C4-2B (cell line): ENCODE measurements around the gene SATB1.

Experiments
- ZFX ChIP-seq: fragments of 450-650 bp; IDR thresholded peaks from 2 replicates; pipeline ENCODE4 v1.6.1; 2017
- TF ChIP-seq, protein P1 (sequence below): fragments of 450-650 bp; conservative IDR thresholded peaks from 2 replicates; pipeline ENCODE4 v1.5.1; 2017; ENCODE audit warnings: mild to moderate bottlenecking

DNA sequence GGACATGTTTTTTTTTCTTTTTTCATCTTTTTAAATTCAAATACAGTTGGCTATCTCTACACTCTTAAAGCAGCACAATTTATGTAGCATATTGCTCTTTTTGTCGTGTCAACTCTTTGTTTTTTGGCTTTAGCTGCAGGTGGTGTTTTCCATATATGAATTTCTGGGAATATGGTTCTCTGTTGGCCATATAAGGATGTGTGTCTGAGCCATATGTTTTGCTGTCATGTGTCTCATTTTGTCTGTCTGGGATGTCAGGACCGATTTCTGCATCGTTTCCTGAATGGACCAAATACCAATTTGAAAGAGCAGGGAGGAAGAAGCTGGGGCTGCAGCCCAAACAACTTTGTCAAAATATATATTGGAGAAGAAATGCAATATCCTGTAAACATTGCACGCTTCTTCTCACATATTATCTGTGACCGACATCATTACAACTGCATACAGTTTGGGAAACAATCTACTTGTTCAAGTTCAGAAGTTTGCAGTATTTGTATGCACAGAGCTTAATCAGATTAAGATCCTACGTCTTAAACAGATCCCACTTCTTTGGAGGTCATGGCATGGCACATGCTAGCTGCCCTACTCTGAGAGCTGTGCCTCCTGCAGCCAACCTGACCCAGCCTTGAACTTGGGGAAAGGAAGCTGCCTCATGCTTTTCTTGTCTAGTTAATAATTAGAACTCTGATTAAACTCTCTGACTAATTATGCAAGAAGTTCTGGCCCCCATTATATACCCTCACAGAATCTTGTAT lies 4.0 kb upstream of the SATB1 start:
- TF ChIP-seq, protein P1, sequence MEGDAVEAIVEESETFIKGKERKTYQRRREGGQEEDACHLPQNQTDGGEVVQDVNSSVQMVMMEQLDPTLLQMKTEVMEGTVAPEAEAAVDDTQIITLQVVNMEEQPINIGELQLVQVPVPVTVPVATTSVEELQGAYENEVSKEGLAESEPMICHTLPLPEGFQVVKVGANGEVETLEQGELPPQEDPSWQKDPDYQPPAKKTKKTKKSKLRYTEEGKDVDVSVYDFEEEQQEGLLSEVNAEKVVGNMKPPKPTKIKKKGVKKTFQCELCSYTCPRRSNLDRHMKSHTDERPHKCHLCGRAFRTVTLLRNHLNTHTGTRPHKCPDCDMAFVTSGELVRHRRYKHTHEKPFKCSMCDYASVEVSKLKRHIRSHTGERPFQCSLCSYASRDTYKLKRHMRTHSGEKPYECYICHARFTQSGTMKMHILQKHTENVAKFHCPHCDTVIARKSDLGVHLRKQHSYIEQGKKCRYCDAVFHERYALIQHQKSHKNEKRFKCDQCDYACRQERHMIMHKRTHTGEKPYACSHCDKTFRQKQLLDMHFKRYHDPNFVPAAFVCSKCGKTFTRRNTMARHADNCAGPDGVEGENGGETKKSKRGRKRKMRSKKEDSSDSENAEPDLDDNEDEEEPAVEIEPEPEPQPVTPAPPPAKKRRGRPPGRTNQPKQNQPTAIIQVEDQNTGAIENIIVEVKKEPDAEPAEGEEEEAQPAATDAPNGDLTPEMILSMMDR = no peak
- no peak for TF ChIP-seq ZFX
